HG02884 (cell line): ENCODE data around the gene CDH9.

Source experiments
- ATAC-seq: cut with Tn5 transposase; IDR thresholded peaks from one replicate; pipeline ENCODE4 v1.9.1; 2021; ENCODE audit warnings: mild to moderate bottlenecking, moderate library complexity; ENCODE audit not compliant: unreplicated experiment

Gene CDH9

DNA sequence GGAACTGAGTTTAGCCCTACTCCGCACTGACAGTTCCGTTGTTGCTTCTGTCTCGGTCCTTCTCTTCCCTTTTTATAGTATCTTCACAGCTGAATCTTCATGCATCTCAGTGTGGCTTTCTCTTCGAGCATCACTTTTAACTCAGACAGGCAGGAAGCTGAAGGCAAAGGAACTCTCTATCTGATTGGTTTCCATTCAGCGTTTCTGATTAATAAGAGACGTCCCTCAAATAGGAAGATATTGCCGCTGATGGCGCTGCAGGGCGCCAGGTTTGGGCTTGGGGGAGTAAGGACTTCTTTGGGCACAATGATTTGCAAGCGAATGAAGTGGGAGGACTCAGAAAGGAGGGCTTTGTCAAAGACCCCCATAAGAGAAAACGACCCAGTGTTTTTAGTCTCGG lies at the start of gene CDH9:
TSS of gene CDH9 (minus strand) at position 111 of the 400 bp plus-strand sequence. CDS start 50,253 bp downstream, outside the sequence.
- no peak for ATAC-seq

- ATAC-seq: no peak
Observed at GRCh38 chr5:27087747-27088146, 49.4 kb upstream of the CDH9 start.

- ATAC-seq: no peak
Observed at GRCh38 chr5:27083449-27084415, 45.3 kb upstream of the CDH9 start.

GRCh38 chr5:27080147-27080546 lies 41.8 kb upstream of the CDH9 start:
- ATAC-seq: no peak

DNA sequence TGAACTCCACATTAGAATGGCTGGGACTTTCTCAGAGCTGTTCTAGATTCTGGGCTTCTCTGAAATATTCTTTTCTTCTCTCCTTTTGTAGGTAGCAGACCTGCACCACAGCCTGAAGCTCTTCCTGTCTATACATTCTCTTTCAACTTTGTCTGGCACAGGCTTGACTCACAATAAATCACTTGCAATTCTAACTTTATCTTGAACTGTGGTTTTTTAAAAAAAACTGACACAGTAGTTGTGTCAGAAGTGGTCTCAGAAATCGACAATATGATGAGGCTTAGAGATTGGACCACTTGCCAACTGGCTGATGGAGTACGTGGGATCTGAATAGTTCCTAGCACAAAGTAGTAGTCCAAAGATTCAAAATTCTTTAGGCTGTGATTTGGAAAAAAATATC lies 24.1 kb upstream of the CDH9 start:
- ATAC-seq: no peak

DNA sequence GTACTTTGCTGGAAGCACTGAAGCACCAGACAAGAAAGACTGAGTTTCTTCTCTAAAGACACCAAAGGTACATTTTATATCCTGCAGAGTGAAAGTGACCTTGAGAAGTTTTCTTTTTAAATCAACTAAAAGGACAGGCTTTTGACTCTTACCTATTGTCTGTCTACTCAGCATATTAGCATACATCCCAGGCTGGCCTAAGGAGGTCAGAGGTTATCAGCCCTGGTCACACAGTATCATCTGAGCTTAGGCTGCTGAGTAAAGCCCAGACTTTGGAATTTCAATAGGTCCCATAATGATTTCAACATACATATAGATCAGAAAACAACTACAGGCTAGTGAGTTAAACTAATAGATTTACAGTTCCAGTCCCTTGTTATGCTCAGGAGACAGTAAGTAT lies 10.1 kb upstream of the CDH9 start:
- ATAC-seq: no peak

DNA sequence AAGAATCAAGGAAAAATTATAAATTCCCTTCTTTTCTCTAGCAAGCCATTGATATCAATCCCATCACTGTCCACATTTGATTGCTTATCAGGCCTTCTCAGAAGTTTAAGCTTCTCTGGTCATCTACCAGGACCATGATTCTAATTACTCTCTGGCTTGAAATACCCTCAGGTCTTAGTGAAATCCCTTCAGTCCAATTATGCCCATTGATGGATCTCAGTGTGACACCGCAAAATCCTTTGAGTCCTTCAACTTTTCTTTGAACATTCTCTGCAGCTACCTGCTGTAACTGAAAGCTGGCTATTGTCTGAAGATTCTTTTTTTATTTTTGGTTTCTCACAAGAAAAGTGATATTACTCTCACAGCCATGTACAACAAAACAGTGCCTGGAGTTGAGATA lies 3.0 kb upstream of the CDH9 start:
- ATAC-seq: no peak

DNA sequence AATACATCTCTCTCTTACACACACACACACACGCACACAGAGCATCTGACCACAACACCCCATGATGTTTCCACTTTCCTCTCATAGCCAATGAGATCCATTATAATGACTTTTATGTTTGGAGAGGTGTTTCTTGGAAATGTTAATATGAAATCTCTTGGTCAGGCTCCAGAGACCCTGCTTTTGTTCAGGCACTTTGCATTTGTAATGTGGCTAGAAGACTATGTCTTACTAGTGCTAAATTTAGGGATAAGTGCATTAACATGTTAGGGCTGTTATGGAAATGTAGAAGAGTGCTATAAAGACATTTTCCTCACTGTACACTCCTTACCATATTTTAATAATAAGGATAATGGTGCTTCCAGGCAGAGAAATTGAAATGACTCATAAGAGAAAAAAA lies 3.8 kb downstream of the CDH9 start:
- no peak for ATAC-seq

- ATAC-seq: no peak
Observed at GRCh38 chr5:27026801-27027200, 11.6 kb downstream of the CDH9 start.

- ATAC-seq: no peak
Observed at GRCh38 chr5:27026063-27026462, 12.3 kb downstream of the CDH9 start.

DNA sequence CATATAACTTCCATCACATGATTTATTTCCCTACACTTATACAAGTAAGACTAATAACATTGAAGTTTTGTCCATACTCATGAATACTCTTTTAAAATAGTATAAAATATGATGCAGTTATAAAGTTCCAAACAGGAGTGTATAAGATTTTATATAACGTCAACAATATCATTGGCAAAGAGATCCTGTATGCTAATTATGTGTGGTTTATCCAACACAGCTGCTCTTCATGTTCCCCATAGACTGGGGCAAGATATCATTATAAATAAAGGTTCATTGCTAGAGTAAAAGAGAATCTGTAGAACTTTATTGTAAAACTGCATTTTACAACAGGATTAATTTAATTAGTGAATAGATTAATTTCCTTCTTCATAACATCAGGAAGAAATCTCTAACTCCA lies 16.9 kb downstream of the CDH9 start:
- no peak for ATAC-seq

- ATAC-seq: no peak
Observed at GRCh38 chr5:27020973-27021372, 17.4 kb downstream of the CDH9 start.

- no peak for ATAC-seq
Observed at GRCh38 chr5:27015758-27016157, 22.6 kb downstream of the CDH9 start.

DNA sequence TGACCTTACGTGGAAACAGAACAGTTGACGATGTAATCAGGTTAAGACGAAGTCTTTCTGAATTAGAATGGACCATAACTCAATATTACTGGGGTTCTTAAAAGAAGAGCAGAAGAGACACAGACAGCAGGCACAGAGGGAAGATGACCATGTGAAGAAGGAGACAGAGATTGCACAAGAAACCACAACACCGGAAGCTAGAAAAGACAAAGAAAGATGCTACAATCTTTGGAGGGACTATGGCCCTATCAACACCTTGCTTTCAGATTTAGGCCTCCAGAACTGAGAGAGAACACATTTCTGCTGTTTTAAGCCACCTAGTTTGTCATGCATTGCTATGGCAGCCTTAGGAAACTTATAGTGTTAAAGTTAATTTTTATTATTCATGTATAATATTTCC lies 27.1 kb downstream of the CDH9 start:
- ATAC-seq: no peak

GRCh38 chr5:27010646-27011045 lies 27.7 kb downstream of the CDH9 start:
- no peak for ATAC-seq

GRCh38 chr5:27009540-27009915 lies 28.9 kb downstream of the CDH9 start:
- no peak for ATAC-seq

GRCh38 chr5:27008604-27009539 lies 29.5 kb downstream of the CDH9 start:
- ATAC-seq: no peak

DNA sequence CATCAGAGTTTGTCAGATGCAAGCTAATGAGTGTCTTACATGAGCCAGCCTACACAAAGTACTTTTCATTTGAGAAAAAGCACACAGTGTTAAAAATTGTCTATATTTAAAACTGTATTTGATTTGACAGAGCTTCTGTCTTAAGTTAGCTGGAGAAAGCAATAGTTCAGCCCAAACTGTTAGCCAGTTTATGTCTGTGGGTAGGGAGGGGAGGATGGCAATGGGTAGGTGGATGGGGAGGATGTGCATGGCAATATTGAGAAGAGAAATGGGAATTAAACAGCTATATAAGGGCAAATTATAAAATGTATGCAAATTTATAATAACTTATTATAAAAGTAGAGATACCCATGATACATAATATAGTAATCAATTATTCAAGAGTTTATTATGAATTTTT lies 31.3 kb downstream of the CDH9 start:
- ATAC-seq: no peak

GRCh38 chr5:26986985-26987384 lies 51.4 kb downstream of the CDH9 start:
- ATAC-seq: no peak

GRCh38 chr5:26981750-26982149 lies 56.6 kb downstream of the CDH9 start:
- ATAC-seq: no peak

GRCh38 chr5:26959290-26959689 lies 79.1 kb downstream of the CDH9 start:
- ATAC-seq: no peak

- no peak for ATAC-seq
Observed at GRCh38 chr5:26955161-26955560, 83.2 kb downstream of the CDH9 start.
